Inflammatory macrophage (primary cell): ENCODE data around the gene KIAA0753.

Experiments
- DNase-seq, 2 donors: peaks; one replicate each; pipeline ENCODE4 v3.0.0-alpha.2; 2020 to 2022

KIAA0753 gene

DNA sequence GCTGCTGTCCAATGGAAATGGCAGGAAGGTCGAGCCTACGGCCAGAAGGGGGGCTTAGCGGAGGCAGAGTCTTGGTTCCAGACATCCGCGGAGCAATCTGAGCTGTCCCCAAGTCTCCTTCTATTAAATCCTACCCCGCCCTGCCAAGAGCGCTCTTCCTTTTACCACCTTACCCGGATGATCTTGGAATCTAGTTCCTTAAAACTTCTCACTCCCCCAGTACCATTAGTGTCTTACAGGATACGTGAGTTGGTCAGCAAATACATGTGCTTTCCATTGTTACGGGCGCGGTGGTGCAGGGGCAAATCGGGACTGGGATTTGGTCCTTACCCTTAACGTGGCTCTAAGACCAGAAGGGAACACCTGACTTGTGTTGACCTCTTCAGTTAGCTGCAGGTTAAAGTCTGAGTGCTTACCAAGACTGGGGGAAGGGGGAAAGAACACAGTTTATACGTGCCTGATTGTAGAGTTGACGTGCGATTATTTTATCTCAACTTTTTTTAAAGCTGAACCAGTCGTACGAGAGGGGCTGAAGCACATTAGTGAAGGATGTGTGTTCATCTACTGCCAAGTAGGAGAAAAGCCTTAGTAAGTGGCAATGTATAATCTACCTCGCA lies 844 bp upstream of the KIAA0753 start:
- DNase-seq: peak; percentile 17 to 37

DNA sequence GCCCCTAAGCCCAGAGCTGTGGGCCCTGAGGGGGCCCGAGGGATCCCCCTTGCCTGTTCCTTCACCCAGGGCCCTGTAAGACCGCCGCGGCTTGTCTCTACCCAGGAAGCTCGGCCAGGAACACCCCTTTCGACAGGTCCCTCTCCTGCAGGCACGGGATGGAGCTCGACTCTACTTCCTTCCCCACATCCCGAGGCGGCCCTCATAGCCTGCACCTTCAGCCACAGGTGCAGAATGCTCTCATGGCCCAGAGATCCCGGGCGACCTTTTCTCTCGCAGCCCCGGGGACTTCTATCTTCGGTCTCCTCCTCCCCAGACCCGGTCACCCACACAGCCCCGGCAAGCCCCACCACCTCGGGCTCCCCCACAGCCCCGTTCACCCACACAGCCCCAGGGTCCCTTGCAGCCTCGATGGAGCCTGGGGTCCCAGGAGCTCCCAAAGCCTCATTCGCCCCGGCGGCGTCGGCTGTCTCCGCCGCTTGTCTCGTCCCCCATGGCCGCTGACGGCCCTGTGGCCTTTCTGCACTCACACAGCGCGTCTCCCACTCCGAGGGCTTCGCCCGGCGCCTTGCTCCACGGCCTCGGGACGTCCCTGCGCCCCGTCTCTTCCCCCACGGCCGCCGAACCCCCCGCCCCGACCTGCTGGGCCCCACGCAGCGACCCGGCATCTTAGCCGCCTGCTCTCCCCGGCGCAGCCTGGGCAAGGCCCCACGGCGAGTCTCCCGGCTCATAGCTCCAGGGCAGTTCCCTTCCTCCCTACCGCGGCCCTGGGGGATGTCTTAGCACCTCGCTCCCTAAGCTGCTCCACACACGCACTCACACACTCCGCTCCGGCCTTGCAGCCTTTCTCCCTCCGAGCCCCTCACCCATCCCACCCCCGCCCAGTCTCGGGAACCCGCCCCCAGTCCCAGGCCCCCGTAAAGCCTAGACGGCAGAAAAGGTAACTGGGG lies 650 bp downstream of the KIAA0753 start:
- peak; percentile 33 to 56 for DNase-seq

GRCh38 chr17:6639014-6639585 lies 1.4 kb downstream of the KIAA0753 start:
- DNase-seq: no peak

DNA sequence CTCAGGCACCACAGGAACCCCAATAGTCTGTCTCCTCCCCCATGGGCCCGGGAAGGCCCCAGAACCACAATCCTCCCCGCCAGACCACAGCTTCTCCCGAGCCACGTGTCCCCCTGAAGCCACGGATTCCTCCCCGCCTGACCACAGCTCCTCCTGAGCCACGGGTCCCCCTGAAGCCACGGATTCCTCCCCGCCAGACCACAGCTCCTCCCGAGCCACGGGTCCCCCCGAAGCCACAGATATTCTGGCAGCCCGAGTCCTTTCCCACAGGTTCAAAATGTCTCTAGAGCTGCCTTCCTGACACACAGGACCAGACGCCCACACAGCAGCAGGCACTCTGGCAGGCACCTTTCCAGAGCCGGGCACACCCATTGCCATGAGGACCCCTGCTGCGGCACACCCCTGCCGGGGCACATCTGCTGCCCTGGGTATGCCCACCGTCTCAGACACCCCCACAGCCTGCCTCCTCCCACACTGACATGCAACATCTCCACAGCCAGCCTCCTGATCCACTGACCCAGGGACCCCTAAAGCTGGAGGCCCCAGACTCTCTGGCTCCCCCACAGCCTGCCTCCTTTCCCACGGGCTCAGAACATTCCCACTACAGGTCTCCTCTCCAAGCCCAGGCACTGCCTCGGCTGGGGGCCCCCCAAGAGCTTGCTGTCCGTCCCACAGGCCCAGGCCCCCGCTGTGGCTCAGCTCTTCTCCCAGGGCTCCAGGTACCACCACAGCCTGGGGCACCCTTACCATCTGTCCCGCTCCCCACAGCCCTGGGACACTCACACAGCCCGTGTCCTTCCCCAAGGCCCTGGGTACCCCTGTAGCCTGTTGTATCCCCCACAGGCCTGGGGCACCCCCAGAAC lies 2.2 kb downstream of the KIAA0753 start:
- DNase-seq: no peak

DNA sequence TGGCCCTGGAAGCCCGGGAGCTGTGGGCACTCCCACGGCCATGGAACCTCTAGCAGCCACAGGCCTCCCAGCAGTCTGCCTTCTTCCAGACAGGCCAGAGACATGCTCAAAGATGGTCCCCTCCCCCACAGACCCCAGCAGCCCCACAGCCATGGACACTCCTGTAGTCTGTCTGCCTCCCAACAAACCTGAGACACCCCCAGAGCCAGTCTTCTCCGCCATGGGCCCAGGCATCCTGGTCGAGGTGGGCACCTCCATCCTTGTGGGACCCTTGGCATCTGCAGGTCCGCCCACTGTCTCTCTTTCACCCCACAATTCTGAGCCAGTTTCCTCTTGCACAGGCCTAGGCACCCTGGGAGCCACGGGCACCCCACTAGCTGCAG lies 3.1 kb downstream of the KIAA0753 start:
- no peak for DNase-seq

DNA sequence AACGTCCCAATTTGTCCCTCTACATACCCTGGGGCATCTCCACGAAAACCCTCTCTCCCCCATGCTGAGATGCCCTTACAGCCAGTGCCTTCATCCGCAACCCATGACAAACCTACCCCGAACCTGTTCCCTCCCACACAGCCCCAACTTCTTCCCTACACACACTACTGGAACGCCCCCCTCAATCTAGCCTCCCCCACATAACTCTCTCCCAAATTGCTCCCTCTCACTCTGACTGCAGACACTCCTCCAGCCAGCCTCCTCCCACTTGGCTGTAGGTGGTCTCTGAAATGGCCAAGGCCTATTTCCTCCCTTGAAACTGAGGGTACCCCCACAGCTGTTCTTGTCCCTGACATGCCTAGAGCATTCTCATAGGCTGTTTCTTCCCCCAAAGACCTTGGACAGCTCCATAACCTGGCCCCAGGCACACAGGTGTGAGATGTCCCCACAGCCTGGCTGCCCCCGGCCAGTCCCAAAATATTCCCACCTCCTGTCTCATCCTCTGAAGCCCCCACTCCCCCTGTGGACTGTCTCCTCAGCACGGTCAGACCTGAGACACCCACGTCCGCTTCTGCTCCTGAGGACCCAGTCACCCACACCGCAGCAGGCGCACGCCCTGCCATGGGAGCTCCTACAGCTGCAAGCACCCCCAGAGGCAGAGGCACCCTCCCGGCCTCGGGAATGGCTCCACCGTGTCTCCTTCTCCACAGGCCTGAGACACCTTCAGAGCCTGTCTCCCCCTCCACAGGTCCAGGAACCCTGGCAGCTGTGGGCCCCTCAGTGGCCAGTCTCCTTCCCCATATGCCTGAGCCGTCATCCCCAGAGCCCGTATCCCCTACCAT lies 3.7 kb downstream of the KIAA0753 start:
- DNase-seq: no peak

GRCh38 chr17:6636105-6636504 lies 4.4 kb downstream of the KIAA0753 start:
- DNase-seq: no peak

- no peak for DNase-seq
Observed at GRCh38 chr17:6633263-6633662, 7.2 kb downstream of the KIAA0753 start.

DNA sequence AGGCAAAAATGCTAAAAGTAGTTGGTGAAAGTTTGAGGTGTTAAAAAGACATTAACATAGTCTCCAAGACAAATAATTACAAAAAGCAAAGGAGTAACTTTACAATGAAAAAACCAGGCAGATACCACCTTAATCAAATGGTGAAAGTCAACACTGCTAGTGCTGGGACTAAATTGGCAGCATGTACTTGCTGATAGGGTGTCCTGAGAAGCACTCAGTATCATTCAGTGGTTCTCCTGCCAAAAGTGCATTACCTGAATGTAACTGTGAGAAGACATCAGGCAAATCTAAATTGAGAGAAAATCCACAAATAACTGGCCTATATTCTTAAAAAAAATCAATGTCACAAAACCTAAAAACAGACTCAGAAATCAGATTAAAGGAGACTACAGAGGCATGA lies 8.0 kb downstream of the KIAA0753 start:
- no peak for DNase-seq

DNA sequence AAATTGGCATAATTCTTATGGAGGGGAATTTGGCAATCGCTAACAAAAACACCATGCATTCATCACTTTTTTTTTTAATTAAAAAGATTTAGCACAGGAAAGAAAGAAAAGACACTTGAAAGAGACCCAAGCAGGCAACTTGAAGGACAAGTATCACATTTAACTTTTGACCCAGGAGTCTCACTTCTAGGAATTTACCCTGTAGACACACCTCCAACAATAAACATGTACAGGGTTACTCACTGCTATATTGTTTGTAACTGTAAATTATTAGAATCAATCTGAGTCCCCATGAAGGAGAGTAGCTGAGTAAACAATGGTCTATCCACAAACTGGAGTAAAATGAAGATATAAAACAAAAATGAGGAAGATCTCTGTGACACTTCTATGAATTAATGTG lies 10.1 kb downstream of the KIAA0753 start:
- no peak for DNase-seq

DNA sequence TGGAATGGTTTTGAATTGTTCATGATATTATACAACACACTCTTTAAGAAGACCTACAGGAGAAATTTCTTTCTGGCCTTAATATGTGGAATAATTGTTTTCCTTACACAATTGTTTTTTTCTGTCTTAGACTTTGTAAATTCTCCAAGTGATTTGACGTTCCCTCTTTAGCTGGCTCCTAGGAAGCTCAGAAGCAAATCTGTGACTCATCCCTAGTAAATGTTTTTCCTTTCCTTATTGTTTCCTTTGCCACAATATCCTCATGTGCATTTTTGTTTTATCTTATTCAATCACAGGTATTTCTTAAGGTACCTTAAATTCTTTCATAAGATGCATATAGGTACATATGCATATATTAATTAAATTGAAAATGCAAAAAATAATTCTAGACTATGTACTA lies 13.5 kb downstream of the KIAA0753 start:
- DNase-seq: no peak

DNA sequence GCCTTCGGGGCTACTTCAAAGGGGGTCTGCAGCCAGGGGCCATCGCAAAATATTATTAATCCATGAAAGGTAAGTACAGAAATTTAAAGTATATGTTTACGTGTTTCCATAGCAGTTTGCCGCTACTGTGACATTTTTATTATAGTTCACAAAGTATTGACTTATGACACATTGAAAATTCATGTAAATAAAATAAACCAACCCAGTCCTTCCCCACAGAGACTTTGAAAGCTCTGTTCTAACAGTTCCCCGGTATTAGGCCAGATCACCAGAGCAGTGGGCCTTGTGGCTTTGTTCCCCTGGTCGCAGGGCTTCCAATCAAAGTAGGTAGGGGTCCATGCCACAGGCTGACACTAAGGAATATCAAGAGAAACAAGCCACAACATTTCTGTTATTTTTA lies 13.9 kb downstream of the KIAA0753 start:
- no peak for DNase-seq

- DNase-seq: no peak
Observed at GRCh38 chr17:6623941-6624340, 16.6 kb downstream of the KIAA0753 start.

DNA sequence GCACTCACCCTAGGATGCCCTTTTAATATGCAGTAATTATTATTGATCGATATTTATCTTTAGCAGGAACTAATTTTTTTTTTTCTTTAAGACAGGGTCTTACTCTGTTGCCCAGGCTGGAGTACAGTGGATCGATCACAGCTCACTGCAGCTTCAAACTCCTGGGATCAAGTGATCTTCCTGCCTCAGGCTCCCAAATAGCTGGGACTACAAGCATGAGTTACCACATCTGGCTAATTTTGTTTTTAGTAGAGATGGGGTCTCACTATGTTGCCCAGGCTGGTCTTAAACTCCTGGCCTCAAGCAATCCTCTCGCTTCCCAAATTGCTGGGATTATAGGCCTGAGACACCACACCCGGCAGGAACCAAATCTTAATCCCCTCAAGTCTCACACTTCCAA lies 29.3 kb downstream of the KIAA0753 start:
- no peak for DNase-seq

DNA sequence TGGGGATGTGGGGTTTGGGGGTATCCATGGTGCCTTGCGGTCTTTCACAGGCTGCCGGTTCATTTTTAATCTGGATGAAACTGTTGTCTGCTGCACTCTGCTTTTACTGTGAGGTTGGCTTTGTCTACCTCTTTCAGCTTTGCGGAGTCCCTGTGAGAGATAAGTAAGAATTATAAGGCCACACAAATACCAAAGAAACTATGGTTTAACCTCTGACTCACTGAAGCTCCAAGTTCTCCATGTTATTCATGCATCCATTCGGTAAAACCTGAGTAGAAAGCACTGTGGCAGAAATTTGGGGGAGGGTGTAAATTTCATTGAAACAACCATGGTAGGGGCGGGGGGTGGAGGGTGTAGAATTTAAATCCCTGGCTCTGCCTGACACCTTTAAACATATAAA lies 30.5 kb downstream of the KIAA0753 start:
- DNase-seq: no peak

- no peak for DNase-seq
Observed at GRCh38 chr17:6608321-6608720, 32.2 kb downstream of the KIAA0753 start.

GRCh38 chr17:6605142-6605541 lies 35.4 kb downstream of the KIAA0753 start:
- DNase-seq: no peak

GRCh38 chr17:6603744-6604325 lies 36.7 kb downstream of the KIAA0753 start:
- DNase-seq: no peak

- no peak for DNase-seq
Observed at GRCh38 chr17:6602141-6602540, 38.4 kb downstream of the KIAA0753 start.

DNA sequence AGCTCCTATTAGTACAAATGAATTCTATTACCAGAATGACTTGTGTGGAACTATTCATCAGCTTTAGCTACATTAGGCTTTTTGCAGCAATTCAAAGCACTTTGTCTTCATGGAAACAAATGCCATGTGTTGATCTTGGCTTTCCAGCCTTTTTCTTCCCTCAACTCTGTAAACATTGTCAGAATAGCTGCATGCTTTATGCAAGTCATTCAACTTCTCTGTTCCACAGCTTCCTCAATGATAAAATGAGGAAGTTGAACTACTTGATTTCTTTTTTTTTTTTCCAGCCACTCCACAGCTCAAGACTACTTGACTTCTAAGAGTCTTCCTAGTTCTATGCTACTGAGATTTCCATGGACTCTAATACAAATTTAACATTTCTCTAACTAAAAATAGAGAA lies 41.1 kb downstream of the KIAA0753 start:
- DNase-seq: peak; percentile 76 to 89

DNA sequence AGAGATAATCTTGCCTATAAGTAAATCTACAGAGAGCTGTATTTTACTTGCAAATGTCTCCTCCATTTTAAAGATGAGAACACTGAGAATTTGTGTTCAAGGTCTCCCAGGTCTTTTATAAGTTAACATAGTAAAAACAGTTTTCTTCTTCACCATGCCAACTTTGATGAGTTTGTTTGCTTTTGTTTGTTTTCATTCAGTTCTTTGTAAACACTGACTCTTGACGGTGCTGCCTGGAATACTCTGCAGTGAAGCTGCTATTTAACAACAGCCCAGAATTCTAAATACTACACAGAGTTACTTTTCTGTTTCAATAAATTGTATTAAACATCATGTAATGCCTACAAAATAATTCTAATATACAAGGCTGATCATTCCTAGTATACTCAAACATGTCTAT lies 42.8 kb downstream of the KIAA0753 start:
- DNase-seq: no peak

DNA sequence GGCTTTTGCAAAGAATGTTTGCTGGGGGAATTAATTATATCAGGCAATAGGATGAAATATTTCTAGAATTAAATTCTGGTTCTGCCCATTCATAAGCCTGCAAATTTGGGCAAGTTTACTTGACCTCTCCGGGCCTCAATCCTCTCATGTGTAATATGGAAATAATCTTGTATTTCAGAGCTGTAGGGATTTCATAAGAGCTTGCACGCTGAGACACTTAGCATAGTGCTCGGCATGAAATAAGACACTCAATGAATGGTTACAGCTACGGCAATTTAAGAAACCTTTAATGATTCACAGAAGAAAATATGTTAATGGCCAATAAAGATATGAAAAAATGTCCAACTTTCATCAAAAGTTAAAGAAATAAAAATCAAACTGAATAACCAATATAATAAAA lies 43.6 kb downstream of the KIAA0753 start:
- DNase-seq: no peak
